HCEC 1CT (cell line): ENCODE measurements around the gene CYP2E1.
"Not testable (repeated sequence)": the region's sequence is repeated elsewhere in the genome, so short reads cannot be mapped to it uniquely, and the experiment has no call there.

Source experiments
- DNase-seq: peaks from one replicate; pipeline ENCODE4 v3.0.0-alpha.2; 2017

The CYP2E1 gene

GRCh38 chr10:133528845-133529575, 1.8 kb downstream of the CYP2E1 start:
- DNase-seq: peak; percentile 6

- no peak for DNase-seq
Observed at GRCh38 chr10:133529576-133529946, 2.4 kb downstream of the CYP2E1 start.

GRCh38 chr10:133530506-133530905, 3.3 kb downstream of the CYP2E1 start:
- no peak for DNase-seq

- DNase-seq: no peak
Observed at GRCh38 chr10:133532871-133533270, 5.7 kb downstream of the CYP2E1 start.

- no peak for DNase-seq
Observed at GRCh38 chr10:133534417-133534816, 7.3 kb downstream of the CYP2E1 start.

- no peak for DNase-seq
Observed at GRCh38 chr10:133536198-133536597, 9.0 kb downstream of the CYP2E1 start.

- DNase-seq: no peak
Observed at GRCh38 chr10:133537546-133538545, 10.7 kb downstream of the CYP2E1 start.

GRCh38 chr10:133541441-133541975, 14.3 kb downstream of the CYP2E1 start:
- DNase-seq: not testable (repeated sequence)

GRCh38 chr10:133544506-133544905, 17.3 kb downstream of the CYP2E1 start:
- DNase-seq: no peak

- no peak for DNase-seq
Observed at GRCh38 chr10:133554600-133554999, 27.4 kb downstream of the CYP2E1 start.

- DNase-seq: no peak
Observed at GRCh38 chr10:133555521-133555920, 28.4 kb downstream of the CYP2E1 start.

GRCh38 chr10:133557381-133557780, 30.2 kb downstream of the CYP2E1 start:
- no peak for DNase-seq

- no peak for DNase-seq
Observed at GRCh38 chr10:133559216-133559615, 32.1 kb downstream of the CYP2E1 start.

- DNase-seq: no peak
Observed at GRCh38 chr10:133564816-133565215, 37.7 kb downstream of the CYP2E1 start.

GRCh38 chr10:133565441-133566294, 38.5 kb downstream of the CYP2E1 start, which contains the start of gene SYCE1:
TSS of gene SYCE1 (minus strand) at chr10:133565583. CDS start at chr10:133565529, 54 bp downstream.
- no peak for DNase-seq

GRCh38 chr10:133567119-133567518, 40.0 kb downstream of the CYP2E1 start:
- DNase-seq: no peak

GRCh38 chr10:133567609-133568286, 40.6 kb downstream of the CYP2E1 start:
- no peak for DNase-seq

- DNase-seq: no peak
Observed at GRCh38 chr10:133568287-133568614, 41.1 kb downstream of the CYP2E1 start.

- DNase-seq: not testable (repeated sequence)
Observed at GRCh38 chr10:133568831-133569527, 41.8 kb downstream of the CYP2E1 start.

GRCh38 chr10:133569801-133570200, 42.6 kb downstream of the CYP2E1 start:
- DNase-seq: not testable (repeated sequence)

- not testable (repeated sequence) for DNase-seq
Observed at GRCh38 chr10:133572055-133572454, 44.9 kb downstream of the CYP2E1 start.
